ENCODE results near the gene PPP1R12C. TPM values are rescaled to one million over a fixed set of nuclear protein-coding genes. Genes with fewer than 3 reads are reported as not detected.

The PPP1R12C gene
- total RNA-seq, 6 experiments from 2014 or later = 82.7 to 96.0 (median 91.9) TPM

GRCh38 chr19:55042344-55042678 lies 75.1 kb downstream of the PPP1R12C start:
- Mint-ChIP-seq H3K9me3 (peaks cover 5% of the 10 kb centered on the region; the same call in 1 of the 2 replicates), H3K27ac (no peak overlapping the region), H3K4me1 (ENCODE audit: low read depth) (no peaks in the 10 kb centered on the region), H3K36me3 (ENCODE audit: low read depth) (peaks cover 13% of the 10 kb centered on the region), H3K4me3 (no peak overlapping the region), H3K27me3 (ENCODE audit: insufficient read depth) (peaks cover 1% of the 10 kb centered on the region; the same call in 1 of the 2 replicates)
- DNase-seq = no peak
- no peak for TF ChIP-seq CTCF (IDR thresholded peaks at IDR 0.05)

- Mint-ChIP-seq H3K36me3 (ENCODE audit: low read depth) (peaks cover 13% of the 10 kb centered on the region), H3K9me3 (peaks cover 5% of the 10 kb centered on the region; the same call in 1 of the 2 replicates), H3K27me3 (ENCODE audit: insufficient read depth) (peaks cover 4% of the 10 kb centered on the region; the same call in 1 of the 2 replicates), H3K27ac (no peak overlapping the region), H3K4me3 (no peak overlapping the region), H3K4me1 (ENCODE audit: low read depth) (no peaks in the 10 kb centered on the region)
- no peak for TF ChIP-seq CTCF (IDR thresholded peaks at IDR 0.05)
- no peak for DNase-seq
Measured at GRCh38 chr19:55041627-55042343, 75.7 kb downstream of the PPP1R12C start.

GRCh38 chr19:55041244-55041626 lies 76.2 kb downstream of the PPP1R12C start:
- no peak overlapping the region for H3K4me3 Mint-ChIP-seq
- peaks cover 6% of the 10 kb centered on the region; the same call in 1 of the 2 replicates for H3K27me3 Mint-ChIP-seq (ENCODE audit: insufficient read depth)
- TF ChIP-seq CTCF (IDR thresholded peaks at IDR 0.05) = no peak
- H3K4me1 Mint-ChIP-seq (ENCODE audit: low read depth) = no peaks in the 10 kb centered on the region
- peaks cover 13% of the 10 kb centered on the region for H3K36me3 Mint-ChIP-seq (ENCODE audit: low read depth)
- no peak overlapping the region for H3K27ac Mint-ChIP-seq
- DNase-seq = no peak
- peaks cover 5% of the 10 kb centered on the region; the same call in 1 of the 2 replicates for H3K9me3 Mint-ChIP-seq

Small RNA genes lying within 50 kb of the gene (microRNA-seq; reads per million reads assigned to microRNA genes)
- not detected for gene MIR7975

Other genes starting within 250 kb of the PPP1R12C start
- not detected for gene FCAR, start 243.4 kb downstream of the PPP1R12C start, total RNA-seq (2021; fragmentation: NEBNext Ultra II Directional; extraction: Animal tissue kit (Norgen Biotek cat#: 25700))
- not detected for gene NCR1, start 211.5 kb downstream of the PPP1R12C start, total RNA-seq (2021; fragmentation: NEBNext Ultra II Directional; extraction: Animal tissue kit (Norgen Biotek cat#: 25700))
- not detected for gene NLRP7, start 170.1 kb downstream of the PPP1R12C start, total RNA-seq (2021; fragmentation: NEBNext Ultra II Directional; extraction: Animal tissue kit (Norgen Biotek cat#: 25700))
- under 1 TPM in 1 of 6 experiments, not detected in 5; 0.26 TPM for gene NLRP2, start 151.3 kb downstream of the PPP1R12C start, total RNA-seq (2021; fragmentation: NEBNext Ultra II Directional; extraction: Animal tissue kit (Norgen Biotek cat#: 25700))
- not detected for gene GP6, start 79.4 kb downstream of the PPP1R12C start, total RNA-seq (2021; fragmentation: NEBNext Ultra II Directional; extraction: Animal tissue kit (Norgen Biotek cat#: 25700))
- 1 to 10 TPM; 2.4 to 3.3 (median 2.8) TPM for gene RDH13, start 54.5 kb downstream of the PPP1R12C start, total RNA-seq (2021; fragmentation: NEBNext Ultra II Directional; extraction: Animal tissue kit (Norgen Biotek cat#: 25700))
- under 1 TPM in 5 of 6 experiments, not detected in 1; 0.55 to 0.94 (median 0.64) TPM for gene EPS8L1, start 41.8 kb downstream of the PPP1R12C start, total RNA-seq (2021; fragmentation: NEBNext Ultra II Directional; extraction: Animal tissue kit (Norgen Biotek cat#: 25700))
- 1 to 10 TPM; 4.1 to 8.8 (median 7.3) TPM for gene TNNT1, start 31.6 kb upstream of the PPP1R12C start, total RNA-seq (2021; fragmentation: NEBNext Ultra II Directional; extraction: Animal tissue kit (Norgen Biotek cat#: 25700))
- not detected for gene TNNI3, start 40.1 kb upstream of the PPP1R12C start, total RNA-seq (2021; fragmentation: NEBNext Ultra II Directional; extraction: Animal tissue kit (Norgen Biotek cat#: 25700))
- 1 to 10 TPM in 1 of 6 experiments, under 1 TPM in 5; 0.20 to 1.1 (median 0.72) TPM for gene DNAAF3, start 49.0 kb upstream of the PPP1R12C start, total RNA-seq (2021; fragmentation: NEBNext Ultra II Directional; extraction: Animal tissue kit (Norgen Biotek cat#: 25700))
- gene SYT5, start 62.7 kb upstream of the PPP1R12C start, total RNA-seq (2021; fragmentation: NEBNext Ultra II Directional; extraction: Animal tissue kit (Norgen Biotek cat#: 25700)) = 1 to 10 TPM in 1 of 6 experiments, under 1 TPM in 2, not detected in 3; 0.09 to 1.2 (median 0.38) TPM
- gene PTPRH, start 91.9 kb upstream of the PPP1R12C start, total RNA-seq (2021; fragmentation: NEBNext Ultra II Directional; extraction: Animal tissue kit (Norgen Biotek cat#: 25700)) = 1 to 10 TPM in 1 of 6 experiments, under 1 TPM in 5; 0.45 to 1.0 (median 0.59) TPM
- gene TMEM86B, start 111.1 kb upstream of the PPP1R12C start, total RNA-seq (2021; fragmentation: NEBNext Ultra II Directional; extraction: Animal tissue kit (Norgen Biotek cat#: 25700)) = 1 to 10 TPM; 1.8 to 2.7 (median 2.0) TPM
- gene PPP6R1, start 141.4 kb upstream of the PPP1R12C start, total RNA-seq (2021; fragmentation: NEBNext Ultra II Directional; extraction: Animal tissue kit (Norgen Biotek cat#: 25700)) = 10 to 100 TPM; 85.8 to 93.7 (median 88.9) TPM
- gene HSPBP1, start 162.5 kb upstream of the PPP1R12C start, total RNA-seq (2021; fragmentation: NEBNext Ultra II Directional; extraction: Animal tissue kit (Norgen Biotek cat#: 25700)) = 10 to 100 TPM; 37.5 to 43.1 (median 42.5) TPM
- 10 to 100 TPM; 10.9 to 12.0 (median 11.3) TPM for gene BRSK1, start 166.4 kb upstream of the PPP1R12C start, total RNA-seq (2021; fragmentation: NEBNext Ultra II Directional; extraction: Animal tissue kit (Norgen Biotek cat#: 25700))
- not detected for gene TMEM150B, start 207.7 kb upstream of the PPP1R12C start, total RNA-seq (2021; fragmentation: NEBNext Ultra II Directional; extraction: Animal tissue kit (Norgen Biotek cat#: 25700))
- gene KMT5C, start 222.2 kb upstream of the PPP1R12C start, total RNA-seq (2021; fragmentation: NEBNext Ultra II Directional; extraction: Animal tissue kit (Norgen Biotek cat#: 25700)) = 1 to 10 TPM; 3.8 to 6.2 (median 4.4) TPM
- not detected for gene COX6B2, start 237.1 kb upstream of the PPP1R12C start, total RNA-seq (2021; fragmentation: NEBNext Ultra II Directional; extraction: Animal tissue kit (Norgen Biotek cat#: 25700))
- gene GARIN5B, start 245.6 kb upstream of the PPP1R12C start, total RNA-seq (2021; fragmentation: NEBNext Ultra II Directional; extraction: Animal tissue kit (Norgen Biotek cat#: 25700)) = under 1 TPM in 1 of 6 experiments, not detected in 5; 0.05 TPM